ENCODE measurements around the gene ZNF630. TPM values are rescaled to one million over a fixed set of nuclear protein-coding genes. Genes with fewer than 3 reads are reported as not detected.
A peak's percentile ranks its signal among the peaks of the same experiment; 100 is the strongest.

The ZNF630 gene
- total RNA-seq (2013; cell fraction: nucleolus; rRNA removed), result 12.3 and 12.6 TPM in 2 replicates
- 0.96 and 2.1 TPM in 2 replicates for total RNA-seq (2014; rRNA removed)
- total RNA-seq (2014; rRNA removed; fragmentation: Illumina TruSeq; extraction: Trizol), result 1.9 and 2.0 TPM in 2 replicates
- 1.2 and 1.8 TPM in 2 replicates for total RNA-seq (2021)
- 0.88 TPM for polyA plus RNA-seq (2011; ENCODE audit: low read depth)
- polyA plus RNA-seq (2011; rRNA removed), result 0.99 and 1.3 TPM in 2 replicates
- polyA plus RNA-seq (2011; cell fraction: cytosol; rRNA removed), result 0.50 and 0.69 TPM in 2 replicates
- 0.94 and 1.2 TPM in 2 replicates for polyA plus RNA-seq (2011; cell fraction: nucleus; rRNA removed)
- 1.7 and 1.9 TPM in 2 replicates for polyA plus RNA-seq (2012)
- 1.7 and 2.0 TPM in 2 replicates for polyA plus RNA-seq (2014; fragmentation: Illumina TruSeq; extraction: Trizol)
- polyA plus RNA-seq (2014; fragmentation: Nextera tagmentation; extraction: Ambion mirVana), result 1 to 10 TPM; 1.0 to 1.5 TPM
- 1.0 and 1.3 TPM in 2 replicates for polyA plus RNA-seq (2014; rRNA removed)
- 1 to 10 TPM; 1.1 TPM for polyA plus RNA-seq (2016; fragmentation: Nextera tagmentation; extraction: Ambion mirVana)
- 0.72 and 0.73 TPM in 2 replicates for polyA minus RNA-seq (2011; rRNA and poly(A)+ RNA removed)
- 0.31 TPM in 1 of 2 replicates, not detected in the other for polyA minus RNA-seq (2011; cell fraction: cytosol; rRNA and poly(A)+ RNA removed)
- 0.73 and 0.96 TPM in 2 replicates for polyA minus RNA-seq (2011; cell fraction: nucleus; rRNA and poly(A)+ RNA removed)
- percentile 51 among the genes with signal in this experiment for Bru-seq, nascent RNA
- percentile 52 among the genes with signal in this experiment for BruChase-seq, experiment 1, labeled RNA remaining after a 6-hour chase
- percentile 48 among the genes with signal in this experiment for BruChase-seq, experiment 2, labeled RNA remaining after a 2-hour chase
- long read RNA-seq, experiment 1, result 0 reads
- long read RNA-seq, experiment 2, partial matches to known transcripts, result 0 of 2 reads
- long read RNA-seq, experiment 2, other reads (novel, unspliced or antisense), result 2 of 2 reads

GRCh38 chrX:48071064-48071985 is at the start of gene ZNF630:
Gene ZNF630 (minus strand): TSS chrX:48071640. CDS start chrX:48066886, 4,754 bp downstream.
- in situ Hi-C loops (cut with MboI), result no loop called here
- ChIA-PET SMC1A (ENCODE audit: uncharacterized antibody, unreplicated experiment) (no interaction called here), CTCF (no interaction called here), POLR2A (no interaction called here), RAD21 (ENCODE audit: unreplicated experiment) (no interaction called here)
- Histone ChIP-seq H3K79me2 (ENCODE audit: control insufficient read depth, insufficient read depth, low read length) (no peaks in the 10 kb centered on the region), H2AFZ (ENCODE audit: control insufficient read depth, low read depth, low read length) (peak within 1 kb of the TSS; percentile 83), H3K27me3 (replicated peaks in 1 of 2; ENCODE audit: control insufficient read depth in 2 of 2, insufficient read depth in 2 of 2, low read length in 1 of 2) (no peaks in the 10 kb centered on the region), H4K20me1 (ENCODE audit: control insufficient read depth, insufficient read depth) (no peaks in the 10 kb centered on the region), H3K27ac (ENCODE audit: control insufficient read depth, insufficient read depth) (peak within 1 kb of the TSS; percentile 83), H3K4me2 (ENCODE audit: control insufficient read depth, insufficient read depth) (peak within 1 kb of the TSS; percentile 71), H3K36me3 (ENCODE audit: control insufficient read depth in 2 of 2, insufficient read depth in 2 of 2, low read length in 1 of 2) (no peaks in the 10 kb centered on the region), H3K9ac (ENCODE audit: control insufficient read depth, insufficient read depth, low read length) (peak within 1 kb of the TSS; percentile 83), H3K9me3 (replicated peaks; ENCODE audit: control insufficient read depth, insufficient read depth, low read length) (no peaks in the 10 kb centered on the region; the same call in 2 of the 3 replicates), H3K4me1 (ENCODE audit: control insufficient read depth, insufficient read depth, low read length) (no peaks in the 10 kb centered on the region), H3K4me3 (peak within 1 kb of the TSS; percentile 66; the same call in 1 of the 2 replicates)
- intact Hi-C loops (cut with micrococcal nuclease; ENCODE audit: unreplicated experiment), result no loop called here
- WGBS (ENCODE audit: insufficient coverage, insufficient replicate concordance, low lambda C conversion rate, missing lambda C conversion rate), result 29% methylated on average over 46 of the region's 48 CpGs
- BruUV-seq (replicated peaks), result TSS peak; percentile 88
- peak; percentile 79 for FAIRE-seq
- peak; percentile 97 for ATAC-seq
- DNase-seq (ENCODE audit: low read depth, low spot score), result peak; percentile 43
- no peak for TF ChIP-seq STAT1 (conservative IDR thresholded peaks at IDR 0.05)
- no peak for TF ChIP-seq SMC3 (IDR thresholded peaks at IDR 0.05; ENCODE audit: borderline replicate concordance, low read length)
- TF ChIP-seq FOS (IDR thresholded peaks at IDR 0.05; ENCODE audit: borderline replicate concordance, extremely low read depth, insufficient read length), result no peak
- TF ChIP-seq, protein P1, sequence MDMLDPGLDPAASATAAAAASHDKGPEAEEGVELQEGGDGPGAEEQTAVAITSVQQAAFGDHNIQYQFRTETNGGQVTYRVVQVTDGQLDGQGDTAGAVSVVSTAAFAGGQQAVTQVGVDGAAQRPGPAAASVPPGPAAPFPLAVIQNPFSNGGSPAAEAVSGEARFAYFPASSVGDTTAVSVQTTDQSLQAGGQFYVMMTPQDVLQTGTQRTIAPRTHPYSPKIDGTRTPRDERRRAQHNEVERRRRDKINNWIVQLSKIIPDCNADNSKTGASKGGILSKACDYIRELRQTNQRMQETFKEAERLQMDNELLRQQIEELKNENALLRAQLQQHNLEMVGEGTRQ (IDR thresholded peaks at IDR 0.05; ENCODE audit: borderline replicate concordance, low read depth, low read length), result no peak
- TF ChIP-seq RFX5 (IDR thresholded peaks at IDR 0.05; ENCODE audit: low read depth, low read length), result no peak
- TF ChIP-seq YY1 (IDR thresholded peaks at IDR 0.05; ENCODE audit: low read depth, low read length), result peak; percentile 95
- TF ChIP-seq ZZZ3 (IDR thresholded peaks at IDR 0.05; ENCODE audit: control insufficient read depth, insufficient read length, low read depth), result no peak
- no peak for TF ChIP-seq FOXK2 (IDR thresholded peaks at IDR 0.05)
- TF ChIP-seq POLR2AphosphoS2 (IDR thresholded peaks at IDR 0.05; ENCODE audit: low read depth, low read length), result no peak
- TF ChIP-seq MTA3 (IDR thresholded peaks at IDR 0.05; ENCODE audit: borderline replicate concordance, low read length), result no peak
- no peak for TF ChIP-seq TARDBP (IDR thresholded peaks at IDR 0.05; ENCODE audit: borderline replicate concordance)
- TF ChIP-seq HDGF (IDR thresholded peaks at IDR 0.05), result 0 out of 2 replicates have a peak, but pooled peaks have one; percentile 28
- TF ChIP-seq ZBTB11 (CRISPR knock-in tag; IDR thresholded peaks at IDR 0.05), result no peak
- no peak for TF ChIP-seq ETV6 (conservative IDR thresholded peaks at IDR 0.05 in 1 of 2, IDR thresholded peaks at IDR 0.05 in 1 of 2; ENCODE audit: borderline replicate concordance in 1 of 2, low read depth in 1 of 2)
- no peak for TF ChIP-seq PAX8 (IDR thresholded peaks at IDR 0.05)
- TF ChIP-seq BMI1 (IDR thresholded peaks at IDR 0.05; ENCODE audit: borderline replicate concordance), result no peak
